Epithelial cell of esophagus (primary cell): Measurements from ENCODE around the gene BRAT1.

Source experiments
- DNase-seq: peaks from one replicate; pipeline ENCODE4 v3.0.0; 2010; ENCODE audit warnings: low read depth
- H3K4me3 ChIP-seq: 2 replicates; pipeline ENCODE4 v1.5.1; 2011; ENCODE audit warnings: mild to moderate bottlenecking, low read length, control low read depth
- CTCF ChIP-seq: IDR thresholded peaks from 2 replicates; pipeline ENCODE4 v1.5.1; 2011; ENCODE audit warnings: low read depth, mild to moderate bottlenecking, low read length, control low read depth, inconsistent platforms; ENCODE audit not compliant: insufficient read depth; ENCODE audit errors: missing control alignments

The BRAT1 gene

GRCh38 chr7:2522780-2523433 is 32.4 kb downstream of the BRAT1 start:
- TF ChIP-seq CTCF = peak; percentile 8
- peak; percentile 97 for DNase-seq
- H3K4me3 ChIP-seq = peak overlapping the region; percentile 68

- peak; percentile 42 for DNase-seq
- TF ChIP-seq CTCF = no peak
- H3K4me3 ChIP-seq = peak overlapping the region; percentile 68
Measured at GRCh38 chr7:2521952-2522591, 33.3 kb downstream of the BRAT1 start.

GRCh38 chr7:2521341-2521745 is 34.0 kb downstream of the BRAT1 start:
- TF ChIP-seq CTCF = no peak
- H3K4me3 ChIP-seq = peak overlapping the region; percentile 68
- DNase-seq = no peak

- H3K4me3 ChIP-seq = peak overlapping the region; percentile 68
- peak; percentile 46 for DNase-seq
- TF ChIP-seq CTCF = no peak
Measured at GRCh38 chr7:2520761-2521290, 34.5 kb downstream of the BRAT1 start.

- peak; percentile 38 for DNase-seq
- H3K4me3 ChIP-seq = peak overlapping the region; percentile 68
- no peak for TF ChIP-seq CTCF
Measured at GRCh38 chr7:2520131-2520760, 35.1 kb downstream of the BRAT1 start.

GRCh38 chr7:2519119-2519930 is 36.0 kb downstream of the BRAT1 start, which contains the start of gene LFNG:
Gene LFNG (plus strand): TSS chr7:2519774. CDS start chr7:2519862, 88 bp downstream.
- DNase-seq = peak; percentile 91
- peak within 1 kb of the TSS; percentile 68 for H3K4me3 ChIP-seq
- no peak for TF ChIP-seq CTCF
